Fibroblast of lung (primary cell): ENCODE data around the gene ZNF593OS.

Experiments used
- CTCF ChIP-seq, 2 donors: IDR thresholded peaks in 1 of 2; conservative IDR thresholded peaks in 1 of 2; 1 replicate in 1 of 2; 2 replicates in 1 of 2; pipeline ENCODE4 v1.5.1; 2011 to 2012; ENCODE audit warnings: low read length in 2 of 2, control low read depth in 1 of 2, inconsistent platforms in 1 of 2, low read depth in 1 of 2, mild to moderate bottlenecking in 1 of 2
- EZH2 ChIP-seq: IDR thresholded peaks from 2 replicates; pipeline ENCODE4 v1.5.1; 2012; ENCODE audit warnings: low read length, control low read depth, mild to moderate bottlenecking; ENCODE audit errors: missing control alignments

- TF ChIP-seq CTCF (conservative IDR thresholded peaks at IDR 0.05 in 1 of 2, IDR thresholded peaks at IDR 0.05 in 1 of 2; ENCODE audit: low read depth in 1 of 2, low read length in 2 of 2), result no peak
- no peak for TF ChIP-seq EZH2
These were observed 18.2 kb upstream of the ZNF593OS start for GRCh38 chr1:26189751-26190275.
